ENCODE results near the gene PPRC1.
"Not testable (repeated sequence)": the region's sequence is repeated elsewhere in the genome, so short reads cannot be mapped to it uniquely, and the experiment has no call there.

Gene PPRC1

DNA sequence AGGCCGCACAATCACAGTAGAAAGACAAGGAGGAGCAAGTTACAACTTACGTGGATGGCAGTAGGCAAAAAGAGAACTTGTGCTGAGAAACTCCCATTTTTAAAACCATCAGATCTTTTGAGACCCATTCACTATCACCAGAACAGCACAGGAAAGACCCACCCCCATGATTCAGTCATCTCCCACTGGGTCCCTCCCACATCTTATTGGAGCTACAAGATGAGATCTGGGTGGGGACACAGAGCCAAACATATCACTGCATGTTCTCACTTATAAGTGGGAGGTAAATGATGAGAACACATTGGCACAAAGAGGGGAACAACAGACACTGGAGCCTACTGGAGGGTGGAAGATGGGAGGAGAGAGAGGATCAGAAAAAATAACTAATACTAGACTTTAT lies 51.8 kb downstream of the PPRC1 start:
- Mint-ChIP-seq H3K36me3 (no peaks in the 10 kb centered on the region), H3K27me3 (peaks cover 6 to 9% of the 10 kb centered on the region in 2 donors), H3K4me3 (no peak overlapping the region), H3K9me3 (peaks cover 4 to 8% of the 10 kb centered on the region in 2 donors), H3K27ac (no peak overlapping the region), H3K4me1 (peaks cover 3 to 15% of the 10 kb centered on the region in 2 donors)
- ATAC-seq (replicated peaks) (no peak), DNase-seq (no peak)

DNA sequence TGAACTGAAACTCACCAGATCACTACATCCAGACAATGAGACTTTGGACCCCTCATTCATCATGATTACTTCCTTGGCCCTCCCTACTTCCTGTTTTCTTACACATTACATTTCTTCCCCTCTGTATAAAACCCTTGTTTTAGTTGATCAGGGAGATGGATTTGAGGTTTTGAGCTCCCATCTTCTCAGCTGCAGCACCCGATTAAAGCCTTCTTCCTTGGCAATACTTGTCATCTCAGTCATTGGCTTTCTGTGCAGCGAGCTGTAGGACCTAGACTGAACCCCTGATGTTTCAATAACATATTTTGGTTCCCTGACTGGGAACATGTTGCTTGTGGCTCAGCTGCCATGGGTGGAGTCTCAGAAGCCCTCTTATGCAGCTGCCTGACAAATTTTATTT lies 52.4 kb downstream of the PPRC1 start:
- Mint-ChIP-seq H3K4me1 (peaks cover 3 to 15% of the 10 kb centered on the region in 2 donors), H3K27me3 (peaks cover 6 to 9% of the 10 kb centered on the region in 2 donors), H3K27ac (no peak overlapping the region), H3K4me3 (no peak overlapping the region), H3K9me3 (peaks cover 4 to 8% of the 10 kb centered on the region in 2 donors), H3K36me3 (no peaks in the 10 kb centered on the region)
- DNase-seq (no peak), ATAC-seq (replicated peaks) (no peak)

GRCh38 chr10:102185811-102186527 lies 53.1 kb downstream of the PPRC1 start:
- DNase-seq (no peak), ATAC-seq (replicated peaks) (no peak)
- H3K27ac Mint-ChIP-seq: no peak overlapping the region
- H3K4me3 Mint-ChIP-seq: no peak overlapping the region
- peaks cover 4 to 8% of the 10 kb centered on the region in 2 donors for H3K9me3 Mint-ChIP-seq
- H3K27me3 Mint-ChIP-seq: peaks cover 2 to 9% of the 10 kb centered on the region in 2 donors
- peaks cover 3 to 15% of the 10 kb centered on the region in 2 donors for H3K4me1 Mint-ChIP-seq
- no peaks in the 10 kb centered on the region for H3K36me3 Mint-ChIP-seq

GRCh38 chr10:102188298-102188940 lies 55.6 kb downstream of the PPRC1 start:
- ATAC-seq (replicated peaks): no peak
- peaks cover 0 to 9% of the 10 kb centered on the region in 2 donors for H3K27me3 Mint-ChIP-seq
- H3K9me3 Mint-ChIP-seq: peaks cover 4 to 12% of the 10 kb centered on the region in 2 donors
- no peak overlapping the region for H3K27ac Mint-ChIP-seq
- peaks cover 0 to 3% of the 10 kb centered on the region in 2 donors for H3K36me3 Mint-ChIP-seq
- peaks cover 3 to 15% of the 10 kb centered on the region in 2 donors for H3K4me1 Mint-ChIP-seq
- DNase-seq: no peak
- no peak overlapping the region for H3K4me3 Mint-ChIP-seq

- H3K27ac Mint-ChIP-seq; ATAC-seq (replicated peaks); DNase-seq; H3K27me3 Mint-ChIP-seq; H3K4me3 Mint-ChIP-seq; H3K36me3 Mint-ChIP-seq: not testable (repeated sequence)
- Mint-ChIP-seq H3K9me3 (peaks cover 4 to 12% of the 10 kb centered on the region in 2 donors), H3K4me1 (peaks cover 3 to 15% of the 10 kb centered on the region in 2 donors)
These were observed 56.4 kb downstream of the PPRC1 start for GRCh38 chr10:102188941-102189898.

DNA sequence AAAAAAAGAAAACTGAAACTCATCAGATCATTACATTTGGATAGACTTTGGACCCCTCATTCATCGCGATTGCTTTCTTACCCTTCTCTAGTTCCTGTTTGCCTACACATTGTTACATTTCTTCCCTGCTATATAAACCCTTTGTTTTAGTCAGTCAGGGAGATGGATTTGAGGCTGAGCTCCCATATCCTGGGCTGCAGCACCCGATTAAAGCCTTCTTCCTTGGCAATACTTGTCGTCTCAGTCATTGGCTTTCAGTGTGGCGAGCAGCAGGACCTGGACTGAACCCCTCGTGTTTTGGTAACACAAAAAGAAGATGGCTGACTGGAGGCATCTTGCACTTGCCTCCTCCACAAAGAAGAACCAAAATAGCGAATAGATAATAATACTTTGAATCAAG lies 59.1 kb downstream of the PPRC1 start:
- Mint-ChIP-seq H3K9me3 (peaks cover 0 to 5% of the 10 kb centered on the region in 2 donors), H3K4me1 (peaks cover 0 to 3% of the 10 kb centered on the region in 2 donors), H3K4me3 (no peak overlapping the region), H3K27me3 (peaks cover 3 to 15% of the 10 kb centered on the region in 2 donors), H3K27ac (no peak overlapping the region), H3K36me3 (peaks cover 0 to 3% of the 10 kb centered on the region in 2 donors)
- DNase-seq (no peak), ATAC-seq (replicated peaks) (no peak)

DNA sequence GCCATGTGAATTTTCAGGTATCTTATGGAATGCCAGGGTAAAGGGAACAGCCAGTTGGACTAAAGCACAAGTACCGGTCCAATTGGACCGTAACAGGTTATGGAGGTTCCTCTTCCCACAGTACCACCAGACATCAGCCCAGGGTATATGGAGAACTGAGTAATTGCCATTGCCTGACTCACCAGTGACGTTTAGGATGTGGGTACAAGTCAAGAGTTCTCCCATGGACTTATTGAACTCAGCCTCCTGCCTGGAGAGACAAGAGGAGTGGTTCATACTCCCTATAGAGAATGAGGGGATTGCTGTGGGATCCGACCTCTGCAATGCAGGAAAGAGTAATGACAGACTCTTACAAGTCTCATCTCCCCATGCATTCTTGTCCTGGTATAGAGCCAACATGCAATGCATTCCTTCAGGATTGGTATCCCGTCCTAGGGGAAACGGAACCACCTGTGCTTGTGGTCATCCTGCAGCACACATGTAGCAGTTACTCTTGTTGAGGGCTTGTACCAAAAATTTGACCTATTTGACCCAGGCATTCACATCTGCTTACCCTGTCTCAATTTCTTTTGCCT lies 62.5 kb downstream of the PPRC1 start:
- H3K27me3 Mint-ChIP-seq: peaks cover 17 to 31% of the 10 kb centered on the region in 2 donors
- H3K9me3 Mint-ChIP-seq: peaks cover 0 to 5% of the 10 kb centered on the region in 2 donors
- no peak overlapping the region for H3K27ac Mint-ChIP-seq
- peaks cover 0 to 4% of the 10 kb centered on the region in 2 donors for H3K4me1 Mint-ChIP-seq
- ATAC-seq (replicated peaks): no peak
- peaks cover 0 to 3% of the 10 kb centered on the region in 2 donors for H3K36me3 Mint-ChIP-seq
- H3K4me3 Mint-ChIP-seq: no peak overlapping the region
- DNase-seq: no peak

DNA sequence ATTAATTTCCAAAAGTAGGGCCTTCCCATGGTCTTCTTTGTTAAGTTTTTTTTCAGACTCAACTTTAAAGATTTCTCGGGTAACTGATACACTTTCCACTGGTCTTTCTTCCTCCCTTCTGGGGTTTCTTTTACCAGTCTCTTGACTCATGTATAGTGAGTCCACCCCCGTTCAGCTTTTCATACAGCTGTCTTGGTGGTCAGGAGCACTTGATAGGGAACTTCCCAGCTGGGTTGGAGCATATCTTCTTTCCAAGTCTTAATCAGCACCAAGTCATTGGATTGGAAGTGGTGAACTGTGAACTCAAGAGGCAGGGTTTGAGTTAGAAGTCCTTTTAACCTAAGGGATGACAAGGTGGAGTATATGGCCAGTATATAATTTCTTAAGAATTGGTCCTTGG lies 64.1 kb downstream of the PPRC1 start:
- Mint-ChIP-seq H3K4me1 (peaks cover 0 to 6% of the 10 kb centered on the region in 2 donors), H3K27ac (peak overlapping the region; percentile 20), H3K9me3 (peaks cover 0 to 3% of the 10 kb centered on the region in 2 donors), H3K27me3 (peaks cover 17 to 31% of the 10 kb centered on the region in 2 donors), H3K36me3 (peaks cover 0 to 2% of the 10 kb centered on the region in 2 donors), H3K4me3 (no peak overlapping the region)
- ATAC-seq (replicated peaks) (peak in 1 of 2 donors; percentile 77), DNase-seq (no peak)

DNA sequence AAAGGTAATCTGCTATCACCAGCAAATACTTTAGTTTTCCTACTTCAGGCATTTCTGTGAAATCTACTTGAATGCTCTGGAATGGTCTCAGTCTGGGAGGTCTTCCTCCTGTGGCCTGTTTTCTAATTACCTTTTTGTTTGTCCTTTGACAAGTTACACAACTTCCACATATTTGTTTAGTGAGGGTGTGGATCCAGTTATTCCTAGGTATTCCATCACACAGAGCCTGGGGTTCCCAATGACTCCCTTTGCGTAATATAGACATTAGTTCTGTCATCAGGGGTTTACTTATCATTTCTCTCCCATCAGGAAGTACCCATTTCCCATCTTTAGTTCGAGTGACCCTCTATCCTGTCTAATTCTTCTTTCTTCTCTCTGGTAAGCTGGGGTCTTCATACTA lies 65.2 kb downstream of the PPRC1 start:
- Mint-ChIP-seq H3K4me1 (peaks cover 7 to 11% of the 10 kb centered on the region in 2 donors), H3K4me3 (no peak overlapping the region), H3K27me3 (peaks cover 23 to 31% of the 10 kb centered on the region in 2 donors), H3K36me3 (no peaks in the 10 kb centered on the region), H3K9me3 (no peaks in the 10 kb centered on the region), H3K27ac (no peak overlapping the region)
- ATAC-seq (replicated peaks): no peak
- no peak for DNase-seq
